HepG2 (cell line): ENCODE data around the gene EGFR. TPM values are rescaled to one million over a fixed set of nuclear protein-coding genes. Genes with fewer than 3 reads are reported as not detected.

Experiments
- CHD2 ChIP-seq: IDR thresholded peaks from 2 replicates; pipeline ENCODE4 v1.6.1; 2011; ENCODE audit warnings: low read depth, low read length, improper control_type of control experiment
- FOXA1 ChIP-seq, 2 experiments: fragments of 450-650 bp in 1 of 2; sonication (generic) in 1 of 2; formaldehyde crosslinking in 1 of 2; IDR thresholded peaks; 2 replicates each; pipeline versions ENCODE4 v1.4.0 to v1.6.1; 2016 to 2020; ENCODE audit warnings: missing genetic modification reagents in 1 of 2
- IRF9 ChIP-seq: sonication (generic); formaldehyde crosslinking; IDR thresholded peaks from 2 replicates; pipeline ENCODE4 v1.8.0; 2022; ENCODE audit warnings: missing genetic modification reagents, mild to moderate bottlenecking, borderline replicate concordance
- PRMT3 ChIP-seq: sonication (generic); formaldehyde crosslinking; IDR thresholded peaks from 2 replicates; pipeline ENCODE4 v1.8.1; 2022; ENCODE audit warnings: low read depth, mild to moderate bottlenecking, moderate library complexity, missing genetic modification reagents, borderline replicate concordance
- ZHX1 ChIP-seq: sonication (generic); formaldehyde crosslinking; IDR thresholded peaks from 2 replicates; pipeline ENCODE4 v1.8.1; 2022; ENCODE audit warnings: low read depth, mild to moderate bottlenecking, missing genetic modification reagents
- ZNF451 ChIP-seq: sonication (generic); formaldehyde crosslinking; IDR thresholded peaks from 2 replicates; pipeline ENCODE4 v1.5.0; 2020; ENCODE audit warnings: mild to moderate bottlenecking, missing genetic modification reagents
- ZSCAN5A ChIP-seq: sonication (generic); formaldehyde crosslinking; IDR thresholded peaks from 2 replicates; pipeline ENCODE4 v1.8.0; 2022; ENCODE audit warnings: mild to moderate bottlenecking, missing genetic modification reagents, borderline replicate concordance
- polyA plus RNA-seq, 8 experiments: library from polyadenylated mRNA; depleted of rRNA in 3 of 8; stranded (reverse) in 7 of 8; unstranded in 1 of 8; fragments of >200 nt; fragmentation: Illumina TruSeq in 4 of 8; extraction: Trizol in 4 of 8; gene quantifications; 2 replicates each; pipeline versions ENCODE4 v1.2.1 to v1.2.3, GENCODE V29; 2011 to 2016; ENCODE audit warnings: low read depth in 4 of 8, missing spikeins in 1 of 8, mixed read lengths in 1 of 8; ENCODE audit not compliant: insufficient read depth in 1 of 8
- total RNA-seq, 5 experiments: library from RNA; depleted of rRNA; stranded (reverse); fragments of >200 nt; fragmentation: Illumina TruSeq; extraction: Trizol; gene quantifications; 2 replicates each; pipeline ENCODE4 v1.2.3, GENCODE V29; 2016; ENCODE audit warnings: low read depth in 1 of 5
- TF ChIP-seq, protein P1 (sequence below): IDR thresholded peaks from 2 replicates; pipeline ENCODE4 v1.6.1; 2016; ENCODE audit warnings: missing compliant biosample characterization, missing genetic modification reagents, borderline replicate concordance
- TF ChIP-seq, protein P2 (sequence below): sonication (generic); formaldehyde crosslinking; IDR thresholded peaks from 2 replicates; pipeline ENCODE4 v1.5.1; 2020; ENCODE audit warnings: missing genetic modification reagents, mild to moderate bottlenecking, borderline replicate concordance
- TF ChIP-seq, protein P3 (sequence below): sonication (generic); formaldehyde crosslinking; IDR thresholded peaks from 2 replicates; pipeline ENCODE4 v1.4.0; 2020; ENCODE audit warnings: missing genetic modification reagents, borderline replicate concordance
- TF ChIP-seq, protein P4 (sequence below): sonication (generic); formaldehyde crosslinking; IDR thresholded peaks from 2 replicates; pipeline ENCODE4 v1.5.1; 2020; ENCODE audit warnings: mild to moderate bottlenecking, missing genetic modification reagents, moderate library complexity

EGFR gene
- total and polyA plus RNA-seq, 2 of the 13 experiments (the other 11 are each of a cell fraction or from before 2014, with no cell fraction given): 7.0 to 10.0 TPM

GRCh38 chr7:55180963-55181542 lies 162.2 kb downstream of the EGFR start (continued):
- TF ChIP-seq, protein P1, sequence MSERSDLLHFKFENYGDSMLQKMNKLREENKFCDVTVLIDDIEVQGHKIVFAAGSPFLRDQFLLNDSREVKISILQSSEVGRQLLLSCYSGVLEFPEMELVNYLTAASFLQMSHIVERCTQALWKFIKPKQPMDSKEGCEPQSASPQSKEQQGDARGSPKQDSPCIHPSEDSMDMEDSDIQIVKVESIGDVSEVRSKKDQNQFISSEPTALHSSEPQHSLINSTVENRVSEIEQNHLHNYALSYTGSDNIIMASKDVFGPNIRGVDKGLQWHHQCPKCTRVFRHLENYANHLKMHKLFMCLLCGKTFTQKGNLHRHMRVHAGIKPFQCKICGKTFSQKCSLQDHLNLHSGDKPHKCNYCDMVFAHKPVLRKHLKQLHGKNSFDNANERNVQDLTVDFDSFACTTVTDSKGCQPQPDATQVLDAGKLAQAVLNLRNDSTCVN: no peak
- TF ChIP-seq, protein P2, sequence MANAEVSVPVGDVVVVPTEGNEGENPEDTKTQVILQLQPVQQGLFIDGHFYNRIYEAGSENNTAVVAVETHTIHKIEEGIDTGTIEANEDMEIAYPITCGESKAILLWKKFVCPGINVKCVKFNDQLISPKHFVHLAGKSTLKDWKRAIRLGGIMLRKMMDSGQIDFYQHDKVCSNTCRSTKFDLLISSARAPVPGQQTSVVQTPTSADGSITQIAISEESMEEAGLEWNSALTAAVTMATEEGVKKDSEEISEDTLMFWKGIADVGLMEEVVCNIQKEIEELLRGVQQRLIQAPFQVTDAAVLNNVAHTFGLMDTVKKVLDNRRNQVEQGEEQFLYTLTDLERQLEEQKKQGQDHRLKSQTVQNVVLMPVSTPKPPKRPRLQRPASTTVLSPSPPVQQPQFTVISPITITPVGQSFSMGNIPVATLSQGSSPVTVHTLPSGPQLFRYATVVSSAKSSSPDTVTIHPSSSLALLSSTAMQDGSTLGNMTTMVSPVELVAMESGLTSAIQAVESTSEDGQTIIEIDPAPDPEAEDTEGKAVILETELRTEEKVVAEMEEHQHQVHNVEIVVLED (CRISPR knock-in tag): 0 out of 2 replicates have a peak, but pooled peaks have one; percentile 36
- TF ChIP-seq ZSCAN5A (CRISPR knock-in tag) (0 out of 2 replicates have a peak, but pooled peaks have one; percentile 40), ZHX1 (CRISPR knock-in tag) (peak; percentile 53; the same call in 1 of the 2 replicates), ZNF451 (CRISPR knock-in tag) (no peak), IRF9 (CRISPR knock-in tag) (0 out of 2 replicates have a peak, but pooled peaks have one; percentile 17), PRMT3 (CRISPR knock-in tag) (0 out of 2 replicates have a peak, but pooled peaks have one; percentile 29), CHD2 (no peak), FOXA1 (IDR thresholded peaks at IDR 0.05) (no peak), FOXA1 (CRISPR knock-in tag; IDR thresholded peaks at IDR 0.05) (peak; percentile 13; the same call in 1 of the 2 replicates)
- TF ChIP-seq, protein P3, sequence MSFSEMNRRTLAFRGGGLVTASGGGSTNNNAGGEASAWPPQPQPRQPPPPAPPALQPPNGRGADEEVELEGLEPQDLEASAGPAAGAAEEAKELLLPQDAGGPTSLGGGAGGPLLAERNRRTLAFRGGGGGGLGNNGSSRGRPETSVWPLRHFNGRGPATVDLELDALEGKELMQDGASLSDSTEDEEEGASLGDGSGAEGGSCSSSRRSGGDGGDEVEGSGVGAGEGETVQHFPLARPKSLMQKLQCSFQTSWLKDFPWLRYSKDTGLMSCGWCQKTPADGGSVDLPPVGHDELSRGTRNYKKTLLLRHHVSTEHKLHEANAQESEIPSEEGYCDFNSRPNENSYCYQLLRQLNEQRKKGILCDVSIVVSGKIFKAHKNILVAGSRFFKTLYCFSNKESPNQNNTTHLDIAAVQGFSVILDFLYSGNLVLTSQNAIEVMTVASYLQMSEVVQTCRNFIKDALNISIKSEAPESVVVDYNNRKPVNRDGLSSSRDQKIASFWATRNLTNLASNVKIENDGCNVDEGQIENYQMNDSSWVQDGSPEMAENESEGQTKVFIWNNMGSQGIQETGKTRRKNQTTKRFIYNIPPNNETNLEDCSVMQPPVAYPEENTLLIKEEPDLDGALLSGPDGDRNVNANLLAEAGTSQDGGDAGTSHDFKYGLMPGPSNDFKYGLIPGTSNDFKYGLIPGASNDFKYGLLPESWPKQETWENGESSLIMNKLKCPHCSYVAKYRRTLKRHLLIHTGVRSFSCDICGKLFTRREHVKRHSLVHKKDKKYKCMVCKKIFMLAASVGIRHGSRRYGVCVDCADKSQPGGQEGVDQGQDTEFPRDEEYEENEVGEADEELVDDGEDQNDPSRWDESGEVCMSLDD: no peak
- TF ChIP-seq, protein P4, sequence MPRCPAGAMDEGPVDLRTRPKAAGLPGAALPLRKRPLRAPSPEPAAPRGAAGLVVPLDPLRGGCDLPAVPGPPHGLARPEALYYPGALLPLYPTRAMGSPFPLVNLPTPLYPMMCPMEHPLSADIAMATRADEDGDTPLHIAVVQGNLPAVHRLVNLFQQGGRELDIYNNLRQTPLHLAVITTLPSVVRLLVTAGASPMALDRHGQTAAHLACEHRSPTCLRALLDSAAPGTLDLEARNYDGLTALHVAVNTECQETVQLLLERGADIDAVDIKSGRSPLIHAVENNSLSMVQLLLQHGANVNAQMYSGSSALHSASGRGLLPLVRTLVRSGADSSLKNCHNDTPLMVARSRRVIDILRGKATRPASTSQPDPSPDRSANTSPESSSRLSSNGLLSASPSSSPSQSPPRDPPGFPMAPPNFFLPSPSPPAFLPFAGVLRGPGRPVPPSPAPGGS: peak; percentile 56; the same call in 1 of the 2 replicates
